ENCODE results near the gene MYL7. TPM values are rescaled to one million over a fixed set of nuclear protein-coding genes. Genes with fewer than 3 reads are reported as not detected.

MYL7 gene
- total and polyA plus RNA-seq, 2 experiments from 2014 or later: 4.8 TPM; not detected in 1

Small RNA genes within 50 kb of the gene (small RNA-seq; reads per million reads assigned to genes)
- not detected for gene RNA5SP230 (ENCODE audit: low replicate concordance)

Other genes with a start within 250 kb of the MYL7 start
- 13.2 and 14.7 TPM in 2 replicates for gene URGCP, start 234.7 kb downstream of the MYL7 start, total RNA-seq (2014; rRNA removed; shearing (Covaris generic))
- gene URGCP, start 234.7 kb downstream of the MYL7 start, polyA plus RNA-seq (2016; fragmentation: Nextera tagmentation; extraction: Ambion mirVana): 6.6 and 7.2 TPM in 2 replicates
- gene UBE2D4, start 214.9 kb downstream of the MYL7 start, total RNA-seq (2014; rRNA removed; shearing (Covaris generic)): 6.1 and 8.4 TPM in 2 replicates
- gene UBE2D4, start 214.9 kb downstream of the MYL7 start, polyA plus RNA-seq (2016; fragmentation: Nextera tagmentation; extraction: Ambion mirVana): 5.8 and 6.1 TPM in 2 replicates
- not detected in 2 replicates for gene SPDYE1, start 143.4 kb downstream of the MYL7 start, total RNA-seq (2014; rRNA removed; shearing (Covaris generic))
- 1.4 and 1.6 TPM in 2 replicates for gene SPDYE1, start 143.4 kb downstream of the MYL7 start, polyA plus RNA-seq (2016; fragmentation: Nextera tagmentation; extraction: Ambion mirVana)
- gene DBNL, start 96.6 kb downstream of the MYL7 start, total RNA-seq (2014; rRNA removed; shearing (Covaris generic)): 44.7 and 49.4 TPM in 2 replicates
- 17.1 and 18.1 TPM in 2 replicates for gene DBNL, start 96.6 kb downstream of the MYL7 start, polyA plus RNA-seq (2016; fragmentation: Nextera tagmentation; extraction: Ambion mirVana)
- gene PGAM2, start 75.8 kb downstream of the MYL7 start, total RNA-seq (2014; rRNA removed; shearing (Covaris generic)): 0.78 and 2.9 TPM in 2 replicates
- gene PGAM2, start 75.8 kb downstream of the MYL7 start, polyA plus RNA-seq (2016; fragmentation: Nextera tagmentation; extraction: Ambion mirVana): 5.1 and 7.8 TPM in 2 replicates
- gene POLM, start 58.8 kb downstream of the MYL7 start, total RNA-seq (2014; rRNA removed; shearing (Covaris generic)): 19.8 and 35.4 TPM in 2 replicates
- gene POLM, start 58.8 kb downstream of the MYL7 start, polyA plus RNA-seq (2016; fragmentation: Nextera tagmentation; extraction: Ambion mirVana): 7.1 and 8.0 TPM in 2 replicates
- 36.7 and 42.0 TPM in 2 replicates for gene AEBP1, start 37.0 kb downstream of the MYL7 start, total RNA-seq (2014; rRNA removed; shearing (Covaris generic))
- 15.1 and 16.0 TPM in 2 replicates for gene AEBP1, start 37.0 kb downstream of the MYL7 start, polyA plus RNA-seq (2016; fragmentation: Nextera tagmentation; extraction: Ambion mirVana)
- 111 and 127 TPM in 2 replicates for gene POLD2, start 17.8 kb downstream of the MYL7 start, total RNA-seq (2014; rRNA removed; shearing (Covaris generic))
- gene POLD2, start 17.8 kb downstream of the MYL7 start, polyA plus RNA-seq (2016; fragmentation: Nextera tagmentation; extraction: Ambion mirVana): 101 and 108 TPM in 2 replicates
- gene GCK, start 48.1 kb upstream of the MYL7 start, total RNA-seq (2014; rRNA removed; shearing (Covaris generic)): 7.3 and 9.3 TPM in 2 replicates
- gene GCK, start 48.1 kb upstream of the MYL7 start, polyA plus RNA-seq (2016; fragmentation: Nextera tagmentation; extraction: Ambion mirVana): 6.1 and 7.7 TPM in 2 replicates
- gene YKT6, start 59.6 kb upstream of the MYL7 start, total RNA-seq (2014; rRNA removed; shearing (Covaris generic)): 94.5 and 114 TPM in 2 replicates
- gene YKT6, start 59.6 kb upstream of the MYL7 start, polyA plus RNA-seq (2016; fragmentation: Nextera tagmentation; extraction: Ambion mirVana): 29.2 and 33.5 TPM in 2 replicates
- gene CAMK2B, start 184.3 kb upstream of the MYL7 start, total RNA-seq (2014; rRNA removed; shearing (Covaris generic)): not detected in 2 replicates
- gene CAMK2B, start 184.3 kb upstream of the MYL7 start, polyA plus RNA-seq (2016; fragmentation: Nextera tagmentation; extraction: Ambion mirVana): not detected in 2 replicates